Heart left ventricle (tissue), 16 donors: ENCODE measurements around the gene ZNF433. TPM values are rescaled to one million over a fixed set of nuclear protein-coding genes. Genes with fewer than 3 reads are reported as not detected.

Experiments
- ATAC-seq, 4 donors: fragments of 200-7000 bp; cut with Tn5 transposase; one replicate each; pipeline ENCODE4 v1.9.1; 2020 to 2022; ENCODE audit warnings: moderate library complexity in 4 of 4, mild to moderate bottlenecking in 3 of 4, moderate number of reproducible peaks in 1 of 4
- DNase-seq, 5 donors: peaks; one replicate each; pipeline ENCODE4 v3.0.0-alpha.2; 2020
- H3K27ac ChIP-seq, 12 donors: fragments of 200-600 bp; sonication (generic) in 4 of 12; one replicate each; pipeline versions ENCODE4 v1.5.0 to v1.8.0; 2016 to 2022; ENCODE audit warnings: mild to moderate bottlenecking in 2 of 12
- H3K27me3 ChIP-seq, 9 donors: fragments of 200-600 bp; sonication (generic) in 2 of 9; one replicate each; pipeline versions ENCODE4 v1.5.1 to v1.8.0; 2016 to 2022; ENCODE audit warnings: mild to moderate bottlenecking in 3 of 9
- H3K36me3 ChIP-seq, 9 donors: fragments of 200-600 bp; sonication (generic) in 2 of 9; one replicate each; pipeline versions ENCODE4 v1.5.0 to v1.8.0; 2018 to 2022; ENCODE audit warnings: mild to moderate bottlenecking in 2 of 9
- H3K4me1 ChIP-seq, 12 donors: fragments of 200-600 bp; sonication (generic) in 4 of 12; one replicate each; pipeline versions ENCODE4 v1.5.0 to v1.8.0; 2016 to 2022; ENCODE audit warnings: mild to moderate bottlenecking in 3 of 12
- H3K4me3 ChIP-seq, 12 donors: fragments of 200-600 bp; sonication (generic) in 4 of 12; one replicate each; pipeline versions ENCODE4 v1.5.0 to v1.8.0; 2017 to 2022; ENCODE audit warnings: mild to moderate bottlenecking in 9 of 12, moderate library complexity in 4 of 12
- H3K9me3 ChIP-seq, 12 donors: fragments of 200-600 bp; sonication (generic) in 4 of 12; one replicate each; pipeline versions ENCODE4 v1.5.0 to v1.8.0; 2016 to 2022; ENCODE audit warnings: mild to moderate bottlenecking in 1 of 12
- CTCF ChIP-seq, 12 donors: fragments of 200-600 bp; sonication (generic) in 4 of 12; IDR thresholded peaks; one replicate each; pipeline versions ENCODE4 v1.5.0 to v1.8.0; 2018 to 2022; ENCODE audit warnings: antibody characterized with exemption in 12 of 12, mild to moderate bottlenecking in 5 of 12
- POLR2A ChIP-seq, 2 donors: fragments of 450-650 bp; IDR thresholded peaks; one replicate each; pipeline ENCODE4 v1.6.1; 2017; ENCODE audit warnings: antibody characterized with exemption in 2 of 2, mild to moderate bottlenecking in 2 of 2, moderate library complexity in 2 of 2
- WGBS, 4 donors: extraction: QIAGEN DNeasy Blood & Tissue Kit in 2 of 4; methylation state at CpG; one replicate each; pipeline versions ENCODE4 v1.1.5 to v1.1.7; 2013 to 2018; 5-methylcytosine and 5-hydroxymethylcytosine counted together
- intact Hi-C, 10 donors: fragments of 100-400 bp; cut with DNase I; formaldehyde crosslinking; loops; one replicate each; pipeline versions ENCODE4 v1.11.1 to v1.14.2; 2022
- polyA plus RNA-seq, 2 donors: library from polyadenylated mRNA; stranded (reverse); fragments of 200-250 nt; gene quantifications; one replicate each; pipeline ENCODE4 v1.2.3, GENCODE V29; 2013
- total RNA-seq, 9 donors: library from RNA; depleted of rRNA in 2 of 9; stranded (reverse); fragments of >200 nt in 2 of 9; fragmentation: NEBNext Ultra II Directional in 3 of 9; extraction: Animal tissue kit (Norgen Biotek cat#: 25700) in 3 of 9; gene quantifications; one replicate each; pipeline versions ENCODE4 v1.1.0 to v1.2.4, GENCODE V29; 2016 to 2023
- donor health status: ischemic (EF 13 %, LVEDD 7.1; RV severe dilation, severe dysfunction).
- donor health status: healthy with polysubstance abuse.
- donor health status: DM: no; HTN: yes; CAD: no.
- donor health status: DM: no; HTN: no; CAD: no.
- donor health status: ischemic (EF 25% LVEDD 6.9; RV normal size, moderate dysfunction).
- donor health status: ischemic (EF 25% LVEDD 5.7; RV mildly dilated, moderate dysfunction).
- donor health status: healthy.
- donor health status: DM: yes; HTN: yes; CAD: no.
- donor health status: ischemic (EF 35%, LVEDD 5.7; RV mildly dilated, moderate dysfunction).
- donor health status: nonischemic (EF 11% LVEDD 7.7; RV severe dilation, severe dysfunction).
- donor health status: DM: yes; HTN: yes; CAD: no.
- donor health status: PGD.
- donor health status: ischemic (EF 29% LVEDD 5.4; RV normal size, mild dysfunction).
- donor health status: nonischemic (EF 23%, LVEDD 6.1; RV moderate dilation, normal function).

The ZNF433 gene
- total and polyA plus RNA-seq, 11 donors, result 2.2 to 6.6 (median 3.6) TPM

- H3K36me3 ChIP-seq, result peaks cover 0 to 6% (median 0%) of the 10 kb centered on the region in 9 donors
- H3K27ac ChIP-seq, result peak overlapping the region in 1 of 12 donors; percentile 55
- no peak overlapping the region for H3K4me3 ChIP-seq
- H3K27me3 ChIP-seq, result no peaks in the 10 kb centered on the region
- H3K4me1 ChIP-seq, result peaks cover 0 to 10% (median 0%) of the 10 kb centered on the region in 12 donors
- intact Hi-C loops, result no loop called here
- peaks cover 0 to 13% (median 0%) of the 10 kb centered on the region in 12 donors for H3K9me3 ChIP-seq
- TF ChIP-seq CTCF (IDR thresholded peaks at IDR 0.05), result no peak
- TF ChIP-seq POLR2A (IDR thresholded peaks at IDR 0.05), result no peak
- WGBS, 4 donors, result 89 to 95% (median 92%) methylated on average over 2 of the region's 2 CpGs
- ATAC-seq (no peak), DNase-seq (no peak)
Measured at GRCh38 chr19:11971041-11971440, 64.4 kb downstream of the ZNF433 start.

GRCh38 chr19:11970174-11970573, 65.3 kb downstream of the ZNF433 start:
- no peaks in the 10 kb centered on the region for H3K27me3 ChIP-seq
- H3K27ac ChIP-seq, result no peak overlapping the region
- peaks cover 0 to 6% (median 0%) of the 10 kb centered on the region in 9 donors for H3K36me3 ChIP-seq
- ATAC-seq, result no peak
- no peak for DNase-seq
- peaks cover 0 to 7% (median 0%) of the 10 kb centered on the region in 12 donors for H3K9me3 ChIP-seq
- WGBS, 4 donors, result 85 to 89% (median 86%) methylated on average over 1 of the region's 1 CpG
- H3K4me3 ChIP-seq, result no peak overlapping the region
- TF ChIP-seq POLR2A (IDR thresholded peaks at IDR 0.05) (no peak), CTCF (IDR thresholded peaks at IDR 0.05) (no peak)
- H3K4me1 ChIP-seq, result peaks cover 0 to 17% (median 6%) of the 10 kb centered on the region in 12 donors
- intact Hi-C loops, result loop anchor here in 1 of 10 donors (1.0 kb wide), 1 partner anchor 10 kb away; no protein-coding TSS in a partner anchor

- intact Hi-C loops, result loop anchor here in 9 of 10 donors (1.0 to 5.0 kb wide), 14 partner anchors 22 to 177 kb away; partner anchors contain the start of genes ZNF20 (in 7 of the 9), ZNF700 (in 5 of the 9) and ZNF69 (in 1 of the 9)
- peak in 1 of 12 donors; percentile 0 for TF ChIP-seq CTCF (IDR thresholded peaks at IDR 0.05)
- peak in 1 of 2 donors; percentile 83 for TF ChIP-seq POLR2A (IDR thresholded peaks at IDR 0.05)
- no peaks in the 10 kb centered on the region for H3K27me3 ChIP-seq
- 0 to 1% (median 0%) methylated on average over 23 to 47 of the region's 47 CpGs for WGBS, 4 donors
- H3K4me3 ChIP-seq, result peak within 1 kb of the TSS; percentile 59 to 94 (median 78)
- DNase-seq, result peak; percentile 94 to 97 (median 95)
- peak within 1 kb of the TSS; percentile 73 to 99 (median 92) for H3K27ac ChIP-seq
- H3K9me3 ChIP-seq, result no peaks in the 10 kb centered on the region
- ATAC-seq, result peak; percentile 99
- peaks cover 0 to 22% (median 13%) of the 10 kb centered on the region in 12 donors for H3K4me1 ChIP-seq
- peaks cover 0 to 2% (median 0%) of the 10 kb centered on the region in 9 donors for H3K36me3 ChIP-seq
Measured at GRCh38 chr19:11964858-11965645, 70.4 kb downstream of the ZNF433 start, which contains the start of gene ZNF763. Gene ZNF763 (plus strand): TSS chr19:11965040. CDS start chr19:11965209, 169 bp downstream.

Other genes starting within 250 kb of the ZNF433 start
- gene ZNF491, start 237.2 kb downstream of the ZNF433 start, total RNA-seq, result 1 to 10 TPM in 8 of 9 donors, under 1 TPM in 1; 0.91 to 3.4 (median 2.5) TPM
- 1 to 10 TPM; 1.2 to 2.5 TPM for gene ZNF491, start 237.2 kb downstream of the ZNF433 start, polyA plus RNA-seq
- 1 to 10 TPM; 2.5 to 6.6 (median 5.2) TPM for gene ZNF440, start 221.4 kb downstream of the ZNF433 start, total RNA-seq
- 1 to 10 TPM; 2.9 to 5.0 TPM for gene ZNF440, start 221.4 kb downstream of the ZNF433 start, polyA plus RNA-seq
- gene ZNF439, start 187.0 kb downstream of the ZNF433 start, total RNA-seq, result 1 to 10 TPM; 1.8 to 5.1 (median 4.6) TPM
- 1 to 10 TPM; 3.7 to 6.1 TPM for gene ZNF439, start 187.0 kb downstream of the ZNF433 start, polyA plus RNA-seq
- 1 to 10 TPM; 2.8 to 5.4 (median 4.2) TPM for gene ZNF69, start 147.9 kb downstream of the ZNF433 start, total RNA-seq
- gene ZNF69, start 147.9 kb downstream of the ZNF433 start, polyA plus RNA-seq, result 1 to 10 TPM; 3.0 to 4.3 TPM
- 1 to 10 TPM; 2.2 to 7.5 (median 4.1) TPM for gene ZNF700, start 110.6 kb downstream of the ZNF433 start, total RNA-seq
- gene ZNF700, start 110.6 kb downstream of the ZNF433 start, polyA plus RNA-seq, result 1 to 10 TPM; 3.1 to 3.8 TPM
- 1 to 10 TPM; 1.3 to 6.2 (median 5.0) TPM for gene ZNF763, start 70.6 kb downstream of the ZNF433 start, total RNA-seq
- gene ZNF763, start 70.6 kb downstream of the ZNF433 start, polyA plus RNA-seq, result 1 to 10 TPM; 1.6 to 5.3 TPM
- under 1 TPM in 4 of 9 donors, not detected in 5; 0.16 to 0.24 (median 0.22) TPM for gene ZNF878, start 17.3 kb upstream of the ZNF433 start, total RNA-seq
- under 1 TPM; 0.11 to 0.23 TPM for gene ZNF878, start 17.3 kb upstream of the ZNF433 start, polyA plus RNA-seq
- 10 to 100 TPM in 7 of 9 donors, 1 to 10 TPM in 2; 7.5 to 24.3 (median 13.8) TPM for gene ZNF844, start 29.1 kb upstream of the ZNF433 start, total RNA-seq
- gene ZNF844, start 29.1 kb upstream of the ZNF433 start, polyA plus RNA-seq, result 1 to 10 TPM; 3.6 to 6.3 TPM
- 1 to 10 TPM in 5 of 9 donors, under 1 TPM in 1, not detected in 3; 0.63 to 2.7 (median 1.4) TPM for gene ZNF20, start 104.7 kb upstream of the ZNF433 start, total RNA-seq
- gene ZNF20, start 104.7 kb upstream of the ZNF433 start, polyA plus RNA-seq, result 1 to 10 TPM; 1.2 to 1.6 TPM
- gene ZNF625, start 121.1 kb upstream of the ZNF433 start, total RNA-seq, result 1 to 10 TPM; 3.1 to 7.2 (median 4.5) TPM
- gene ZNF625, start 121.1 kb upstream of the ZNF433 start, polyA plus RNA-seq, result 1 to 10 TPM in 1 of 2 donors, under 1 TPM in 1; 1.00 to 1.7 TPM
- 1 to 10 TPM; 2.7 to 7.5 (median 4.8) TPM for gene ZNF136, start 127.4 kb upstream of the ZNF433 start, total RNA-seq
- gene ZNF136, start 127.4 kb upstream of the ZNF433 start, polyA plus RNA-seq, result 1 to 10 TPM; 2.9 to 3.1 TPM